Gastrocnemius medialis (tissue), 4 donors: ENCODE measurements around the gene MUL1.

ENCODE experiments used
- POLR2A ChIP-seq, 2 donors: fragments of 450-650 bp; IDR thresholded peaks; one replicate each; pipeline ENCODE4 v1.6.1; 2017; ENCODE audit warnings: antibody characterized with exemption in 2 of 2, mild to moderate bottlenecking in 2 of 2, moderate library complexity in 2 of 2
- TF ChIP-seq, protein P1 (sequence below), 5 experiments: fragments of 450-650 bp in 3 of 5; fragments of 200-600 bp in 2 of 5; sonication (generic) in 2 of 5; IDR thresholded peaks in 4 of 5; conservative IDR thresholded peaks in 1 of 5; 1 replicate in 4 of 5; 2 replicates in 1 of 5; pipeline ENCODE4 v1.5.1; 2016 to 2019; ENCODE audit warnings: antibody characterized with exemption in 5 of 5, mild to moderate bottlenecking in 3 of 5, moderate library complexity in 3 of 5

DNA sequence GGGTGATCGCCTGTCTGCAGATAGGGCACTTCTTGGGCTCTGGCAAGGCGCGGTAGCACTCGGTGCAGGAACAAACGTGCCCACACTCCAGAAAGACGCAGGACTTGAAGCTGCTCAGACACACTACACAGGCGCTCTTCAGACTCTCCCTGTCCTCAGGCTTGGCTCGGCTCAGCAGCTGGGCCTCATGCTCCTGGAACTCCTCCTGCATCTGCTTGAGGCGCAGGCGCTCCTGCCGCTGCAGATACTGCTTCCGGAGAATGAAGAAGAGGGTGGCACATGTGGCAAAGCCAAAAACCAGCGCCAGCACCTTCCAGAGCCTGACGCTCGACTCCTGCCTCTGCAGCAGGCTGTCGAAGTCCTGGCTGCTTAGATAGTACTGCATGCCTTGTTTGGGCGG is 7.2 kb downstream of the MUL1 start:
- TF ChIP-seq, protein P1, sequence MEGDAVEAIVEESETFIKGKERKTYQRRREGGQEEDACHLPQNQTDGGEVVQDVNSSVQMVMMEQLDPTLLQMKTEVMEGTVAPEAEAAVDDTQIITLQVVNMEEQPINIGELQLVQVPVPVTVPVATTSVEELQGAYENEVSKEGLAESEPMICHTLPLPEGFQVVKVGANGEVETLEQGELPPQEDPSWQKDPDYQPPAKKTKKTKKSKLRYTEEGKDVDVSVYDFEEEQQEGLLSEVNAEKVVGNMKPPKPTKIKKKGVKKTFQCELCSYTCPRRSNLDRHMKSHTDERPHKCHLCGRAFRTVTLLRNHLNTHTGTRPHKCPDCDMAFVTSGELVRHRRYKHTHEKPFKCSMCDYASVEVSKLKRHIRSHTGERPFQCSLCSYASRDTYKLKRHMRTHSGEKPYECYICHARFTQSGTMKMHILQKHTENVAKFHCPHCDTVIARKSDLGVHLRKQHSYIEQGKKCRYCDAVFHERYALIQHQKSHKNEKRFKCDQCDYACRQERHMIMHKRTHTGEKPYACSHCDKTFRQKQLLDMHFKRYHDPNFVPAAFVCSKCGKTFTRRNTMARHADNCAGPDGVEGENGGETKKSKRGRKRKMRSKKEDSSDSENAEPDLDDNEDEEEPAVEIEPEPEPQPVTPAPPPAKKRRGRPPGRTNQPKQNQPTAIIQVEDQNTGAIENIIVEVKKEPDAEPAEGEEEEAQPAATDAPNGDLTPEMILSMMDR (IDR thresholded peaks at IDR 0.05 in 4 of 5, conservative IDR thresholded peaks at IDR 0.05 in 1 of 5) = no peak
- no peak for TF ChIP-seq POLR2A (IDR thresholded peaks at IDR 0.05)
